Measurements from ENCODE around the gene KRT71.

DNA sequence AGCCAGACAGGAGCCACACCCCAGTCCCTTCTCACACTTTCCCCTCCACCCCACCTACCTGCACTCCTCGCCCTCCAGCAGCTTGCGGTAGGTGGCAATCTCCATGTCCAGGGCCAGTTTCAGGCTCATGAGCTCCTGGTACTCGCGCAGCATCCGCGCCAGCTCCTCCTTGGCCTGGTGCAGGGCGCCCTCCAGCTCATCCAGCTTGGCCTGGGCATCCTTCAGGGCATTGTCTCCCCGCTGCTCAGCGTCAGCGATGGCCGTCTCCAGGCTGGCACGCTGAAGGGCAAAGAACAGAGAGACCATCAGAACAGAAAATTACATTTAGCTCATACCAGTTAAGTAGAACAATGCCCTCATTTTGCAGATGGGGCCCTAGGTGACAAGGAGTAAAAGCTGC lies 15.2 kb upstream of the KRT71 start:
- TF ChIP-seq, protein P1, sequence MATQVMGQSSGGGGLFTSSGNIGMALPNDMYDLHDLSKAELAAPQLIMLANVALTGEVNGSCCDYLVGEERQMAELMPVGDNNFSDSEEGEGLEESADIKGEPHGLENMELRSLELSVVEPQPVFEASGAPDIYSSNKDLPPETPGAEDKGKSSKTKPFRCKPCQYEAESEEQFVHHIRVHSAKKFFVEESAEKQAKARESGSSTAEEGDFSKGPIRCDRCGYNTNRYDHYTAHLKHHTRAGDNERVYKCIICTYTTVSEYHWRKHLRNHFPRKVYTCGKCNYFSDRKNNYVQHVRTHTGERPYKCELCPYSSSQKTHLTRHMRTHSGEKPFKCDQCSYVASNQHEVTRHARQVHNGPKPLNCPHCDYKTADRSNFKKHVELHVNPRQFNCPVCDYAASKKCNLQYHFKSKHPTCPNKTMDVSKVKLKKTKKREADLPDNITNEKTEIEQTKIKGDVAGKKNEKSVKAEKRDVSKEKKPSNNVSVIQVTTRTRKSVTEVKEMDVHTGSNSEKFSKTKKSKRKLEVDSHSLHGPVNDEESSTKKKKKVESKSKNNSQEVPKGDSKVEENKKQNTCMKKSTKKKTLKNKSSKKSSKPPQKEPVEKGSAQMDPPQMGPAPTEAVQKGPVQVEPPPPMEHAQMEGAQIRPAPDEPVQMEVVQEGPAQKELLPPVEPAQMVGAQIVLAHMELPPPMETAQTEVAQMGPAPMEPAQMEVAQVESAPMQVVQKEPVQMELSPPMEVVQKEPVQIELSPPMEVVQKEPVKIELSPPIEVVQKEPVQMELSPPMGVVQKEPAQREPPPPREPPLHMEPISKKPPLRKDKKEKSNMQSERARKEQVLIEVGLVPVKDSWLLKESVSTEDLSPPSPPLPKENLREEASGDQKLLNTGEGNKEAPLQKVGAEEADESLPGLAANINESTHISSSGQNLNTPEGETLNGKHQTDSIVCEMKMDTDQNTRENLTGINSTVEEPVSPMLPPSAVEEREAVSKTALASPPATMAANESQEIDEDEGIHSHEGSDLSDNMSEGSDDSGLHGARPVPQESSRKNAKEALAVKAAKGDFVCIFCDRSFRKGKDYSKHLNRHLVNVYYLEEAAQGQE (IDR thresholded peaks at IDR 0.05; ENCODE audit: insufficient read depth in 1 of 2, low read depth in 2 of 2, low read length in 1 of 2), result no peak
- TF ChIP-seq, protein P2, sequence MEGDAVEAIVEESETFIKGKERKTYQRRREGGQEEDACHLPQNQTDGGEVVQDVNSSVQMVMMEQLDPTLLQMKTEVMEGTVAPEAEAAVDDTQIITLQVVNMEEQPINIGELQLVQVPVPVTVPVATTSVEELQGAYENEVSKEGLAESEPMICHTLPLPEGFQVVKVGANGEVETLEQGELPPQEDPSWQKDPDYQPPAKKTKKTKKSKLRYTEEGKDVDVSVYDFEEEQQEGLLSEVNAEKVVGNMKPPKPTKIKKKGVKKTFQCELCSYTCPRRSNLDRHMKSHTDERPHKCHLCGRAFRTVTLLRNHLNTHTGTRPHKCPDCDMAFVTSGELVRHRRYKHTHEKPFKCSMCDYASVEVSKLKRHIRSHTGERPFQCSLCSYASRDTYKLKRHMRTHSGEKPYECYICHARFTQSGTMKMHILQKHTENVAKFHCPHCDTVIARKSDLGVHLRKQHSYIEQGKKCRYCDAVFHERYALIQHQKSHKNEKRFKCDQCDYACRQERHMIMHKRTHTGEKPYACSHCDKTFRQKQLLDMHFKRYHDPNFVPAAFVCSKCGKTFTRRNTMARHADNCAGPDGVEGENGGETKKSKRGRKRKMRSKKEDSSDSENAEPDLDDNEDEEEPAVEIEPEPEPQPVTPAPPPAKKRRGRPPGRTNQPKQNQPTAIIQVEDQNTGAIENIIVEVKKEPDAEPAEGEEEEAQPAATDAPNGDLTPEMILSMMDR (IDR thresholded peaks at IDR 0.05), result no peak
- TF ChIP-seq TCF7L2 (IDR thresholded peaks at IDR 0.05; ENCODE audit: low read depth, low read length) (no peak), POLR2AphosphoS5 (IDR thresholded peaks at IDR 0.05; ENCODE audit: low read depth, low read length) (no peak)

All from Panc1 (cell line).